HG03108 (cell line): ENCODE results near the gene IGF2R.
"Not testable (repeated sequence)": the region's sequence is repeated elsewhere in the genome, so short reads cannot be mapped to it uniquely, and the experiment has no call there.

Source experiments
- ATAC-seq: cut with Tn5 transposase; IDR thresholded peaks from one replicate; pipeline ENCODE4 v1.9.1; 2021; ENCODE audit warnings: moderate library complexity; ENCODE audit not compliant: unreplicated experiment

Gene IGF2R

GRCh38 chr6:160116411-160116810 is 147.5 kb downstream of the IGF2R start:
- no peak for ATAC-seq

GRCh38 chr6:160117137-160117536 is 148.3 kb downstream of the IGF2R start:
- no peak for ATAC-seq

GRCh38 chr6:160118620-160119229 is 149.8 kb downstream of the IGF2R start:
- no peak for ATAC-seq

GRCh38 chr6:160120087-160120486 is 151.2 kb downstream of the IGF2R start:
- no peak for ATAC-seq

GRCh38 chr6:160121558-160121957 is 152.7 kb downstream of the IGF2R start, which contains the start of gene SLC22A1:
Gene SLC22A1, plus strand, starts transcription at chr6:160121815. Its CDS starts 121 bp downstream, at chr6:160121936.
- ATAC-seq, result no peak

GRCh38 chr6:160121981-160122380 is 153.1 kb downstream of the IGF2R start:
- ATAC-seq, result no peak

- ATAC-seq, result no peak
Measured at GRCh38 chr6:160122744-160123143, 153.9 kb downstream of the IGF2R start.

- no peak for ATAC-seq
Measured at GRCh38 chr6:160124007-160124406, 155.1 kb downstream of the IGF2R start.

- no peak for ATAC-seq
Measured at GRCh38 chr6:160124605-160125004, 155.7 kb downstream of the IGF2R start.

GRCh38 chr6:160125105-160125504 is 156.2 kb downstream of the IGF2R start:
- not testable (repeated sequence) for ATAC-seq

GRCh38 chr6:160127270-160128124 is 158.6 kb downstream of the IGF2R start:
- no peak for ATAC-seq

- no peak for ATAC-seq
Measured at GRCh38 chr6:160128125-160128683, 159.3 kb downstream of the IGF2R start.

- no peak for ATAC-seq
Measured at GRCh38 chr6:160128879-160129516, 160.1 kb downstream of the IGF2R start.

GRCh38 chr6:160129881-160130615 is 161.2 kb downstream of the IGF2R start:
- no peak for ATAC-seq

GRCh38 chr6:160130729-160131484 is 162.0 kb downstream of the IGF2R start:
- ATAC-seq, result no peak

GRCh38 chr6:160131636-160132296 is 162.9 kb downstream of the IGF2R start:
- no peak for ATAC-seq

GRCh38 chr6:160132297-160132637 is 163.4 kb downstream of the IGF2R start:
- ATAC-seq, result no peak

- ATAC-seq, result no peak
Measured at GRCh38 chr6:160132776-160133338, 164.0 kb downstream of the IGF2R start.
